GM23248 (cell line): ENCODE results near the gene VASN.

ENCODE experiments used
- EZH2 ChIP-seq: fragments of 200-600 bp; sonication (generic); IDR thresholded peaks from 2 replicates; pipeline ENCODE4 v1.6.1; 2018; ENCODE audit warnings: antibody characterized with exemption, mild to moderate bottlenecking; ENCODE audit not compliant: insufficient read depth, poor library complexity, severe bottlenecking
- EZH2phosphoT487 ChIP-seq: fragments of 200-600 bp; sonication (generic); IDR thresholded peaks from 2 replicates; pipeline ENCODE4 v1.6.1; 2018; ENCODE audit warnings: antibody characterized with exemption, moderate library complexity, mild to moderate bottlenecking, low read depth; ENCODE audit not compliant: insufficient read depth

DNA sequence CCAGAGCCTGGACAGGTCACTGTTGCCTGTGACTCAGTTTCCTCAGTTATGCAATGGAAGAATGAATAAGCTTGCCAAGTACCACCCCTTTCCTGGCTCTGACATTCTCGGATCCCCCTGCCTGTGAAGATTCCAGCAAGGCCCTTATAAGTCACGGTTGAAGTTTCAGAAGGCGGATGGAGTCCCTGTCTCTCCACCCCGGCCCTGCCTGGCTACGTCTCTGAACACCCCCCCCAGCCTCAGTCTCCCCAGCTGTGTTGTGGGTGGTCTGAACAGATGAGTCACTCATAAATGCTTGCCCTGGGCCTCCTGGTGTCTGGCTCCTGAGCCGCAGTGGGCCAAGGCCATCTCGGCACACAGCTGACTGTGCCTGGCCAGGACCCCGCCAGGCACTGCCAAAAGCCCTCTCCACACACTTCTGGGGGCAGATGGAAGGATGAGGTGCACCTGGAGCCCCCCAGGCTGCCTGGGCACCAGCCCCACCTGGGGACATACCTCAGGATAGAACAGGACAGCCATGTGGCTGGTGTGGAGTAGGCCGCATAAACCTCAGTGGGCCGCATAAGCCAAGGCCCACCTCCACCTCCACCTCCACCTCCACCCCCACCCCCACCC is 15.4 kb downstream of the VASN start:
- TF ChIP-seq EZH2phosphoT487 = no peak
- no peak for TF ChIP-seq EZH2
